ENCODE data around the gene NSMF. TPM values are rescaled to one million over a fixed set of nuclear protein-coding genes. Genes with fewer than 3 reads are reported as not detected.

The NSMF gene
- total and polyA plus RNA-seq, 2 experiments from 2014 or later = 20.3 to 103 TPM

- H3K4me3 ChIP-seq = no peak overlapping the region
- no peak for ATAC-seq
- no peak overlapping the region for H3K27ac ChIP-seq (ENCODE audit: low read depth)
- no peak for DNase-seq (ENCODE audit: low spot score)
- no peak overlapping the region for H3K4me2 ChIP-seq
- peaks cover 2% of the 10 kb centered on the region; the same call in 1 of the 3 replicates for H3K4me1 Mint-ChIP-seq
- H3K36me3 Mint-ChIP-seq (ENCODE audit: low read depth) = peaks cover 28% of the 10 kb centered on the region
- peaks cover 40% of the 10 kb centered on the region for H3K27me3 Mint-ChIP-seq (ENCODE audit: insufficient read depth, low read depth, poor library complexity)
- no peak overlapping the region for H3K27ac Mint-ChIP-seq
- no peaks in the 10 kb centered on the region for H3F3A ChIP-seq (replicated peaks; ENCODE audit: low read depth)
- H4K20me1 ChIP-seq (replicated peaks; ENCODE audit: insufficient read depth) = no peaks in the 10 kb centered on the region
- no peak overlapping the region for H3K4me3 Mint-ChIP-seq
- H3K9me3 Mint-ChIP-seq = peaks cover 89% of the 10 kb centered on the region
- no peaks in the 10 kb centered on the region for H3K79me2 ChIP-seq (replicated peaks; ENCODE audit: insufficient read depth)
- H3K36me3 ChIP-seq (ENCODE audit: insufficient read depth) = no peaks in the 10 kb centered on the region
- H3K27me3 ChIP-seq (ENCODE audit: insufficient read depth) = no peaks in the 10 kb centered on the region
- TF ChIP-seq, protein P1, sequence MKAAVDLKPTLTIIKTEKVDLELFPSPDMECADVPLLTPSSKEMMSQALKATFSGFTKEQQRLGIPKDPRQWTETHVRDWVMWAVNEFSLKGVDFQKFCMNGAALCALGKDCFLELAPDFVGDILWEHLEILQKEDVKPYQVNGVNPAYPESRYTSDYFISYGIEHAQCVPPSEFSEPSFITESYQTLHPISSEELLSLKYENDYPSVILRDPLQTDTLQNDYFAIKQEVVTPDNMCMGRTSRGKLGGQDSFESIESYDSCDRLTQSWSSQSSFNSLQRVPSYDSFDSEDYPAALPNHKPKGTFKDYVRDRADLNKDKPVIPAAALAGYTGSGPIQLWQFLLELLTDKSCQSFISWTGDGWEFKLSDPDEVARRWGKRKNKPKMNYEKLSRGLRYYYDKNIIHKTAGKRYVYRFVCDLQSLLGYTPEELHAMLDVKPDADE (IDR thresholded peaks at IDR 0.05) = no peak
- TF ChIP-seq ZNF331 (CRISPR knock-in tag; IDR thresholded peaks at IDR 0.05; ENCODE audit: low read depth) (no peak), CREB1 (CRISPR knock-in tag; IDR thresholded peaks at IDR 0.05; ENCODE audit: low read depth) (no peak), NANOG (IDR thresholded peaks at IDR 0.05; ENCODE audit: borderline replicate concordance) (no peak), STAT1 (IDR thresholded peaks at IDR 0.05; ENCODE audit: unreplicated experiment) (no peak), JUNB (IDR thresholded peaks at IDR 0.05; ENCODE audit: unreplicated experiment) (no peak), ZNF114 (CRISPR knock-in tag; IDR thresholded peaks at IDR 0.05) (no peak), CTCF (conservative IDR thresholded peaks at IDR 0.05; ENCODE audit: low read depth in 2 of 2) (no peak), EZH2 (IDR thresholded peaks at IDR 0.05; ENCODE audit: low read depth, unreplicated experiment) (no peak), EZH2phosphoT487 (IDR thresholded peaks at IDR 0.05; ENCODE audit: unreplicated experiment) (no peak), REST (IDR thresholded peaks at IDR 0.05; ENCODE audit: unreplicated experiment) (no peak), POLR2AphosphoS5 (IDR thresholded peaks at IDR 0.05; ENCODE audit: low read depth) (no peak)
- TF ChIP-seq, protein P2, sequence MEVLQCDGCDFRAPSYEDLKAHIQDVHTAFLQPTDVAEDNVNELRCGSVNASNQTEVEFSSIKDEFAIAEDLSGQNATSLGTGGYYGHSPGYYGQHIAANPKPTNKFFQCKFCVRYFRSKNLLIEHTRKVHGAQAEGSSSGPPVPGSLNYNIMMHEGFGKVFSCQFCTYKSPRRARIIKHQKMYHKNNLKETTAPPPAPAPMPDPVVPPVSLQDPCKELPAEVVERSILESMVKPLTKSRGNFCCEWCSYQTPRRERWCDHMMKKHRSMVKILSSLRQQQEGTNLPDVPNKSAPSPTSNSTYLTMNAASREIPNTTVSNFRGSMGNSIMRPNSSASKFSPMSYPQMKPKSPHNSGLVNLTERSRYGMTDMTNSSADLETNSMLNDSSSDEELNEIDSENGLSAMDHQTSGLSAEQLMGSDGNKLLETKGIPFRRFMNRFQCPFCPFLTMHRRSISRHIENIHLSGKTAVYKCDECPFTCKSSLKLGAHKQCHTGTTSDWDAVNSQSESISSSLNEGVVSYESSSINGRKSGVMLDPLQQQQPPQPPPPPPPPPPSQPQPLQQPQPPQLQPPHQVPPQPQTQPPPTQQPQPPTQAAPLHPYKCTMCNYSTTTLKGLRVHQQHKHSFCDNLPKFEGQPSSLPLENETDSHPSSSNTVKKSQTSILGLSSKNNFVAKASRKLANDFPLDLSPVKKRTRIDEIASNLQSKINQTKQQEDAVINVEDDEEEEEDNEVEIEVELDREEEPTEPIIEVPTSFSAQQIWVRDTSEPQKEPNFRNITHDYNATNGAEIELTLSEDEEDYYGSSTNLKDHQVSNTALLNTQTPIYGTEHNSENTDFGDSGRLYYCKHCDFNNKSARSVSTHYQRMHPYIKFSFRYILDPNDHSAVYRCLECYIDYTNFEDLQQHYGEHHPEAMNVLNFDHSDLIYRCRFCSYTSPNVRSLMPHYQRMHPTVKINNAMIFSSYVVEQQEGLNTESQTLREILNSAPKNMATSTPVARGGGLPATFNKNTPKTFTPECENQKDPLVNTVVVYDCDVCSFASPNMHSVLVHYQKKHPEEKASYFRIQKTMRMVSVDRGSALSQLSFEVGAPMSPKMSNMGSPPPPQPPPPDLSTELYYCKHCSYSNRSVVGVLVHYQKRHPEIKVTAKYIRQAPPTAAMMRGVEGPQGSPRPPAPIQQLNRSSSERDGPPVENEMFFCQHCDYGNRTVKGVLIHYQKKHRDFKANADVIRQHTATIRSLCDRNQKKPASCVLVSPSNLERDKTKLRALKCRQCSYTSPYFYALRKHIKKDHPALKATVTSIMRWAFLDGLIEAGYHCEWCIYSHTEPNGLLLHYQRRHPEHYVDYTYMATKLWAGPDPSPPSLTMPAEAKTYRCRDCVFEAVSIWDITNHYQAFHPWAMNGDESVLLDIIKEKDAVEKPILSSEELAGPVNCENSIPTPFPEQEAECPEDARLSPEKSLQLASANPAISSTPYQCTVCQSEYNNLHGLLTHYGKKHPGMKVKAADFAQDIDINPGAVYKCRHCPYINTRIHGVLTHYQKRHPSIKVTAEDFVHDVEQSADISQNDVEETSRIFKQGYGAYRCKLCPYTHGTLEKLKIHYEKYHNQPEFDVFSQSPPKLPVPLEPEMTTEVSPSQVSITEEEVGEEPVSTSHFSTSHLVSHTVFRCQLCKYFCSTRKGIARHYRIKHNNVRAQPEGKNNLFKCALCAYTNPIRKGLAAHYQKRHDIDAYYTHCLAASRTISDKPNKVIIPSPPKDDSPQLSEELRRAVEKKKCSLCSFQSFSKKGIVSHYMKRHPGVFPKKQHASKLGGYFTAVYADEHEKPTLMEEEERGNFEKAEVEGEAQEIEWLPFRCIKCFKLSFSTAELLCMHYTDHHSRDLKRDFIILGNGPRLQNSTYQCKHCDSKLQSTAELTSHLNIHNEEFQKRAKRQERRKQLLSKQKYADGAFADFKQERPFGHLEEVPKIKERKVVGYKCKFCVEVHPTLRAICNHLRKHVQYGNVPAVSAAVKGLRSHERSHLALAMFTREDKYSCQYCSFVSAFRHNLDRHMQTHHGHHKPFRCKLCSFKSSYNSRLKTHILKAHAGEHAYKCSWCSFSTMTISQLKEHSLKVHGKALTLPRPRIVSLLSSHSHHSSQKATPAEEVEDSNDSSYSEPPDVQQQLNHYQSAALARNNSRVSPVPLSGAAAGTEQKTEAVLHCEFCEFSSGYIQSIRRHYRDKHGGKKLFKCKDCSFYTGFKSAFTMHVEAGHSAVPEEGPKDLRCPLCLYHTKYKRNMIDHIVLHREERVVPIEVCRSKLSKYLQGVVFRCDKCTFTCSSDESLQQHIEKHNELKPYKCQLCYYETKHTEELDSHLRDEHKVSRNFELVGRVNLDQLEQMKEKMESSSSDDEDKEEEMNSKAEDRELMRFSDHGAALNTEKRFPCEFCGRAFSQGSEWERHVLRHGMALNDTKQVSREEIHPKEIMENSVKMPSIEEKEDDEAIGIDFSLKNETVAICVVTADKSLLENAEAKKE (CRISPR knock-in tag; IDR thresholded peaks at IDR 0.05) = no peak
- H3K9me2 ChIP-seq (ENCODE audit: insufficient read depth) = no peaks in the 10 kb centered on the region
- H2AFZ ChIP-seq = no peak overlapping the region
- H3K4me1 ChIP-seq (ENCODE audit: insufficient read depth) = no peaks in the 10 kb centered on the region
These were observed 46.4 kb upstream of the NSMF start for GRCh38 chr9:137505421-137506140.
